K562 (cell line): ENCODE data around the gene PTP4A2. TPM values are rescaled to one million over a fixed set of nuclear protein-coding genes. Genes with fewer than 3 reads are reported as not detected.

Source experiments
- GATAD2B ChIP-seq: fragments of 450-650 bp; IDR thresholded peaks from 2 replicates; pipeline ENCODE4 v1.6.1; 2017; ENCODE audit warnings: mild to moderate bottlenecking, borderline replicate concordance
- JUN ChIP-seq, 2 experiments: sonication (generic) in 1 of 2; formaldehyde crosslinking in 1 of 2; IDR thresholded peaks; 2 replicates each; pipeline versions ENCODE4 v1.6.1 to v1.8.0; 2012 to 2022; ENCODE audit warnings: borderline replicate concordance in 2 of 2, mild to moderate bottlenecking in 2 of 2, improper control_type of control experiment in 1 of 2, low read depth in 1 of 2, low read length in 1 of 2, missing genetic modification reagents in 1 of 2
- NFYB ChIP-seq: IDR thresholded peaks from 2 replicates; pipeline ENCODE4 v1.6.1; 2011; ENCODE audit warnings: mild to moderate bottlenecking, moderate library complexity; ENCODE audit not compliant: insufficient read length; ENCODE audit errors: extremely low read depth
- NUFIP1 ChIP-seq: fragments of 450-650 bp; IDR thresholded peaks from 2 replicates; pipeline ENCODE4 v1.6.1; 2018; ENCODE audit not compliant: partially characterized antibody
- RBBP5 ChIP-seq: fragments of 200-600 bp; sonication (generic); IDR thresholded peaks from 2 replicates; pipeline ENCODE4 v1.6.1; 2012; ENCODE audit warnings: borderline replicate concordance, mild to moderate bottlenecking, low read length, control low read depth, inconsistent platforms; ENCODE audit not compliant: insufficient read depth, poor library complexity, severe bottlenecking
- SIX5 ChIP-seq, 2 experiments: IDR thresholded peaks; 2 replicates each; pipeline ENCODE4 v1.6.1; 2011; ENCODE audit warnings: low read length in 2 of 2, borderline replicate concordance in 1 of 2, low read depth in 1 of 2, mild to moderate bottlenecking in 1 of 2, moderate library complexity in 1 of 2; ENCODE audit not compliant: insufficient read depth in 1 of 2
- STAT5B ChIP-seq: fragments of 250-450 bp; sonication (Bioruptor Pico); IDR thresholded peaks from 2 replicates; pipeline ENCODE4 v1.8.0; 2021; ENCODE audit warnings: mild to moderate bottlenecking, inconsistent platforms
- ZNF224 ChIP-seq: sonication (generic); formaldehyde crosslinking; IDR thresholded peaks from 2 replicates; pipeline ENCODE4 v1.8.0; 2022; ENCODE audit warnings: mild to moderate bottlenecking, missing genetic modification reagents
- ZNF311 ChIP-seq: fragments of 250-450 bp; sonication (Bioruptor Pico); IDR thresholded peaks from 2 replicates; pipeline ENCODE4 v1.4.0; 2020; ENCODE audit warnings: mild to moderate bottlenecking, moderate library complexity
- ZNF561 ChIP-seq: fragments of 450-650 bp; formaldehyde crosslinking; conservative IDR thresholded peaks from 2 replicates; pipeline ENCODE4 v1.4.0; 2020; ENCODE audit warnings: mild to moderate bottlenecking, moderate library complexity
- ZNF57 ChIP-seq: fragments of 450-650 bp; formaldehyde crosslinking; IDR thresholded peaks from 2 replicates; pipeline ENCODE4 v1.4.0; 2020; ENCODE audit warnings: mild to moderate bottlenecking, moderate library complexity
- polyA plus RNA-seq, 8 experiments: library from polyadenylated mRNA; depleted of rRNA in 4 of 8; stranded (reverse) in 5 of 8; unstranded in 3 of 8; fragments of >200 nt; fragmentation: Nextera tagmentation in 2 of 8; fragmentation: Illumina TruSeq in 1 of 8; extraction: Ambion mirVana in 2 of 8; extraction: Trizol in 1 of 8; gene quantifications; 2 replicates each; pipeline versions ENCODE4 v1.2.1 to v1.2.3, GENCODE V29; 2011 to 2014; ENCODE audit warnings: inconsistent platforms in 1 of 8, missing spikeins in 1 of 8
- total RNA-seq, 7 experiments: library from RNA; depleted of rRNA in 6 of 7; stranded (reverse); fragments of >200 nt in 6 of 7; fragmentation: Illumina TruSeq in 2 of 7; extraction: Trizol in 2 of 7; gene quantifications; 2 replicates each; pipeline versions ENCODE4 v1.2.1 to v1.2.3, GENCODE V29; 2011 to 2021; ENCODE audit warnings: low replicate concordance in 1 of 7
- TF ChIP-seq, protein P1 (sequence below): fragments of 250-450 bp; sonication (Bioruptor Pico); IDR thresholded peaks from 2 replicates; pipeline ENCODE4 v1.6.1; 2021; ENCODE audit warnings: mild to moderate bottlenecking
- TF ChIP-seq, protein P2 (sequence below): sonication (generic); formaldehyde crosslinking; IDR thresholded peaks from 2 replicates; pipeline ENCODE4 v1.8.1; 2023; ENCODE audit warnings: mild to moderate bottlenecking, missing genetic modification reagents, moderate library complexity
- TF ChIP-seq, protein P3 (sequence below), 2 experiments: fragments of 450-650 bp in 1 of 2; sonication (generic) in 1 of 2; formaldehyde crosslinking in 1 of 2; IDR thresholded peaks in 1 of 2; conservative IDR thresholded peaks in 1 of 2; 2 replicates each; pipeline versions ENCODE4 v1.6.1 to v1.8.1; 2016 to 2023; ENCODE audit warnings: mild to moderate bottlenecking in 2 of 2, moderate library complexity in 2 of 2, inconsistent platforms in 1 of 2, missing genetic modification reagents in 1 of 2
- TF ChIP-seq, protein P4 (sequence below): sonication (generic); formaldehyde crosslinking; IDR thresholded peaks from 2 replicates; pipeline ENCODE4 v1.8.1; 2023; ENCODE audit warnings: mild to moderate bottlenecking, missing genetic modification reagents
- TF ChIP-seq, protein P5 (sequence below): fragments of 250-450 bp; sonication (Bioruptor Pico); IDR thresholded peaks from 2 replicates; pipeline ENCODE4 v1.8.0; 2021; ENCODE audit warnings: mild to moderate bottlenecking, moderate library complexity
- TF ChIP-seq, protein P6 (sequence below): fragments of 250-450 bp; sonication (Bioruptor Pico); IDR thresholded peaks from 2 replicates; pipeline ENCODE4 v1.9.0; 2021; ENCODE audit warnings: mild to moderate bottlenecking

Gene PTP4A2
- total and polyA plus RNA-seq, 9 of the 15 experiments (the other 6 are each of a cell fraction or from before 2014, with no cell fraction given) = 197 to 870 (median 480) TPM

DNA sequence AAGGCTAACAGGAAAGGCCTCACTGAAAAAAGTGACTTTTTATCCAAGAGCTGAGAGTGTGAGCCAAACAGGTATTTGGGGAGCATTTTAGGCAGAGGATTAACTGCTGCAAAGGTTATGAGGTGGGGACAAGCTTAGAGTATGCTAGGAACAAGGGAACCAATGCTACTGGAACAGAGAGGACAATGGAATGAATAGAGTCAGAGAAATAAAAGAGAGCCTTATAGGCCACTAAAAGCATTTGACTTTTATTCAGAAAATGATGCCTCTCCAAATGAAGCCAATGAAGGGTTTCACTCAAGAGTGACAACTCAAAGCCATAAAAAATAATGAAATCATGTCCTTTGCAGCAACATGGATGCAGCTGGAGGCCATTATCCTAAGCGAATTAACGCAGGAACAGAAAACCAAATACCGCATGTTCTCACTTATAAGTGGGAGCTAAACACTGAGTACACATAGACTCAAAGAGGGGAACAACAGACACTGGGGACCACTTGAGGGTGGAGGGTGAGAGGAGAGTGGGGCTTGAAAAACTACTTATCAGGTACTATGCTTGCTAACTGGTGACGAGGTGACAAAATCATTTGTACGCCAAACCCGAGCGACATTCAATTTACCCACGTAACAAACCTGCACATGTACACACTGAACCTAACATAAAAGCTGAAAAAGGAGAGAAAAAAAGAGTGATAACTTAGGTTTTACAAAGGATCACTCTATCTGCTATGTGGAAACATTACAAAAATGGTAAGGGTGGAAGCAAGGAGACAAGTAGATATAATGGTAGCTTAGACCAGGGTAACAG is 11.1 kb downstream of the PTP4A2 start (continued):
- TF ChIP-seq, protein P1, sequence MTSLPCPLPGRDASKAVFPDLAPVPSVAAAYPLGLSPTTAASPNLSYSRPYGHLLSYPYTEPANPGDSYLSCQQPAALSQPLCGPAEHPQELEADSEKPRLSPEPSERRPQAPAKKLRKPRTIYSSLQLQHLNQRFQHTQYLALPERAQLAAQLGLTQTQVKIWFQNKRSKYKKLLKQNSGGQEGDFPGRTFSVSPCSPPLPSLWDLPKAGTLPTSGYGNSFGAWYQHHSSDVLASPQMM (CRISPR knock-in tag) = no peak
- TF ChIP-seq, protein P2, sequence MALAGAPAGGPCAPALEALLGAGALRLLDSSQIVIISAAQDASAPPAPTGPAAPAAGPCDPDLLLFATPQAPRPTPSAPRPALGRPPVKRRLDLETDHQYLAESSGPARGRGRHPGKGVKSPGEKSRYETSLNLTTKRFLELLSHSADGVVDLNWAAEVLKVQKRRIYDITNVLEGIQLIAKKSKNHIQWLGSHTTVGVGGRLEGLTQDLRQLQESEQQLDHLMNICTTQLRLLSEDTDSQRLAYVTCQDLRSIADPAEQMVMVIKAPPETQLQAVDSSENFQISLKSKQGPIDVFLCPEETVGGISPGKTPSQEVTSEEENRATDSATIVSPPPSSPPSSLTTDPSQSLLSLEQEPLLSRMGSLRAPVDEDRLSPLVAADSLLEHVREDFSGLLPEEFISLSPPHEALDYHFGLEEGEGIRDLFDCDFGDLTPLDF (CRISPR knock-in tag) = no peak
- no peak for TF ChIP-seq ZNF57 (CRISPR knock-in tag)
- no peak for TF ChIP-seq NUFIP1
- TF ChIP-seq NFYB = no peak
- TF ChIP-seq, protein P3, sequence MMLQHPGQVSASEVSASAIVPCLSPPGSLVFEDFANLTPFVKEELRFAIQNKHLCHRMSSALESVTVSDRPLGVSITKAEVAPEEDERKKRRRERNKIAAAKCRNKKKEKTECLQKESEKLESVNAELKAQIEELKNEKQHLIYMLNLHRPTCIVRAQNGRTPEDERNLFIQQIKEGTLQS (IDR thresholded peaks at IDR 0.05) = no peak
- TF ChIP-seq, protein P3 (CRISPR knock-in tag; conservative IDR thresholded peaks at IDR 0.05) = no peak
- no peak for TF ChIP-seq SIX5 (IDR thresholded peaks at IDR 0.05; ENCODE audit: borderline replicate concordance in 1 of 2, insufficient read depth in 1 of 2, low read depth in 1 of 2, low read length in 2 of 2)
- TF ChIP-seq ZNF224 (CRISPR knock-in tag) = no peak
- TF ChIP-seq ZNF561 = no peak
- TF ChIP-seq GATAD2B = no peak
- TF ChIP-seq, protein P4, sequence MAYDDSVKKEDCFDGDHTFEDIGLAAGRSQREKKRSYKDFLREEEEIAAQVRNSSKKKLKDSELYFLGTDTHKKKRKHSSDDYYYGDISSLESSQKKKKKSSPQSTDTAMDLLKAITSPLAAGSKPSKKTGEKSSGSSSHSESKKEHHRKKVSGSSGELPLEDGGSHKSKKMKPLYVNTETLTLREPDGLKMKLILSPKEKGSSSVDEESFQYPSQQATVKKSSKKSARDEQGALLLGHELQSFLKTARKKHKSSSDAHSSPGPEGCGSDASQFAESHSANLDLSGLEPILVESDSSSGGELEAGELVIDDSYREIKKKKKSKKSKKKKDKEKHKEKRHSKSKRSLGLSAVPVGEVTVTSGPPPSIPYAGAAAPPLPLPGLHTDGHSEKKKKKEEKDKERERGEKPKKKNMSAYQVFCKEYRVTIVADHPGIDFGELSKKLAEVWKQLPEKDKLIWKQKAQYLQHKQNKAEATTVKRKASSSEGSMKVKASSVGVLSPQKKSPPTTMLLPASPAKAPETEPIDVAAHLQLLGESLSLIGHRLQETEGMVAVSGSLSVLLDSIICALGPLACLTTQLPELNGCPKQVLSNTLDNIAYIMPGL (CRISPR knock-in tag) = no peak
- TF ChIP-seq JUN (IDR thresholded peaks at IDR 0.05; ENCODE audit: borderline replicate concordance, low read depth, low read length) = no peak
- TF ChIP-seq JUN (CRISPR knock-in tag; IDR thresholded peaks at IDR 0.05; ENCODE audit: borderline replicate concordance) = no peak
- TF ChIP-seq STAT5B (CRISPR knock-in tag) = no peak
- TF ChIP-seq, protein P5, sequence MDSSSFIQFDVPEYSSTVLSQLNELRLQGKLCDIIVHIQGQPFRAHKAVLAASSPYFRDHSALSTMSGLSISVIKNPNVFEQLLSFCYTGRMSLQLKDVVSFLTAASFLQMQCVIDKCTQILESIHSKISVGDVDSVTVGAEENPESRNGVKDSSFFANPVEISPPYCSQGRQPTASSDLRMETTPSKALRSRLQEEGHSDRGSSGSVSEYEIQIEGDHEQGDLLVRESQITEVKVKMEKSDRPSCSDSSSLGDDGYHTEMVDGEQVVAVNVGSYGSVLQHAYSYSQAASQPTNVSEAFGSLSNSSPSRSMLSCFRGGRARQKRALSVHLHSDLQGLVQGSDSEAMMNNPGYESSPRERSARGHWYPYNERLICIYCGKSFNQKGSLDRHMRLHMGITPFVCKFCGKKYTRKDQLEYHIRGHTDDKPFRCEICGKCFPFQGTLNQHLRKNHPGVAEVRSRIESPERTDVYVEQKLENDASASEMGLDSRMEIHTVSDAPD (CRISPR knock-in tag) = no peak
- no peak for TF ChIP-seq RBBP5
- TF ChIP-seq ZNF311 = no peak
- TF ChIP-seq, protein P6, sequence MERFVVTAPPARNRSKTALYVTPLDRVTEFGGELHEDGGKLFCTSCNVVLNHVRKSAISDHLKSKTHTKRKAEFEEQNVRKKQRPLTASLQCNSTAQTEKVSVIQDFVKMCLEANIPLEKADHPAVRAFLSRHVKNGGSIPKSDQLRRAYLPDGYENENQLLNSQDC (CRISPR knock-in tag) = no peak
